WI38 (cell line): ENCODE results near the gene CCDC12.

Experiments used
- H3K4me3 ChIP-seq: 2 replicates; pipeline ENCODE4 v1.5.1; 2011; ENCODE audit warnings: low read depth, mild to moderate bottlenecking, control low read depth, low read length
- TF ChIP-seq, protein P1 (sequence below): IDR thresholded peaks from 2 replicates; pipeline ENCODE4 v1.5.1; 2012; ENCODE audit warnings: low read depth, mild to moderate bottlenecking, control low read depth, low read length

Gene CCDC12

DNA sequence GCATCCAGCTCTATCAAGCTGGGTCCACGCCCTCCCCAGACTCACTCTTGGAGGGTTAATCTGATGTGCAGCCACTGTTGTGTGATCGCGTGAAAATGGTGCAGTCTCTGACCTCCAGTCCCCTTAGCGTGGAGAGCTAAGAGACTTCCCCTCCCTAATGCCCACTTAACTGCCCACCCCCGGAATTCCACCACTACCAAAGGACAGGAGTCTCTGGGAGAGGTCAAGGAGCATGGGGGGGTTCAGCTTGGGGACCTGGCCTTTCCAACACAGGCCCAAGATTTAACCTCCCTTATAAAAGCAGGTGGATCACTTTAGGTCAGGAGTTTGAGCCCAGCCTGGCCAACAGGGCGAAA lies 48.8 kb downstream of the CCDC12 start:
- TF ChIP-seq, protein P1, sequence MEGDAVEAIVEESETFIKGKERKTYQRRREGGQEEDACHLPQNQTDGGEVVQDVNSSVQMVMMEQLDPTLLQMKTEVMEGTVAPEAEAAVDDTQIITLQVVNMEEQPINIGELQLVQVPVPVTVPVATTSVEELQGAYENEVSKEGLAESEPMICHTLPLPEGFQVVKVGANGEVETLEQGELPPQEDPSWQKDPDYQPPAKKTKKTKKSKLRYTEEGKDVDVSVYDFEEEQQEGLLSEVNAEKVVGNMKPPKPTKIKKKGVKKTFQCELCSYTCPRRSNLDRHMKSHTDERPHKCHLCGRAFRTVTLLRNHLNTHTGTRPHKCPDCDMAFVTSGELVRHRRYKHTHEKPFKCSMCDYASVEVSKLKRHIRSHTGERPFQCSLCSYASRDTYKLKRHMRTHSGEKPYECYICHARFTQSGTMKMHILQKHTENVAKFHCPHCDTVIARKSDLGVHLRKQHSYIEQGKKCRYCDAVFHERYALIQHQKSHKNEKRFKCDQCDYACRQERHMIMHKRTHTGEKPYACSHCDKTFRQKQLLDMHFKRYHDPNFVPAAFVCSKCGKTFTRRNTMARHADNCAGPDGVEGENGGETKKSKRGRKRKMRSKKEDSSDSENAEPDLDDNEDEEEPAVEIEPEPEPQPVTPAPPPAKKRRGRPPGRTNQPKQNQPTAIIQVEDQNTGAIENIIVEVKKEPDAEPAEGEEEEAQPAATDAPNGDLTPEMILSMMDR = no peak
- H3K4me3 ChIP-seq = no peak overlapping the region

DNA sequence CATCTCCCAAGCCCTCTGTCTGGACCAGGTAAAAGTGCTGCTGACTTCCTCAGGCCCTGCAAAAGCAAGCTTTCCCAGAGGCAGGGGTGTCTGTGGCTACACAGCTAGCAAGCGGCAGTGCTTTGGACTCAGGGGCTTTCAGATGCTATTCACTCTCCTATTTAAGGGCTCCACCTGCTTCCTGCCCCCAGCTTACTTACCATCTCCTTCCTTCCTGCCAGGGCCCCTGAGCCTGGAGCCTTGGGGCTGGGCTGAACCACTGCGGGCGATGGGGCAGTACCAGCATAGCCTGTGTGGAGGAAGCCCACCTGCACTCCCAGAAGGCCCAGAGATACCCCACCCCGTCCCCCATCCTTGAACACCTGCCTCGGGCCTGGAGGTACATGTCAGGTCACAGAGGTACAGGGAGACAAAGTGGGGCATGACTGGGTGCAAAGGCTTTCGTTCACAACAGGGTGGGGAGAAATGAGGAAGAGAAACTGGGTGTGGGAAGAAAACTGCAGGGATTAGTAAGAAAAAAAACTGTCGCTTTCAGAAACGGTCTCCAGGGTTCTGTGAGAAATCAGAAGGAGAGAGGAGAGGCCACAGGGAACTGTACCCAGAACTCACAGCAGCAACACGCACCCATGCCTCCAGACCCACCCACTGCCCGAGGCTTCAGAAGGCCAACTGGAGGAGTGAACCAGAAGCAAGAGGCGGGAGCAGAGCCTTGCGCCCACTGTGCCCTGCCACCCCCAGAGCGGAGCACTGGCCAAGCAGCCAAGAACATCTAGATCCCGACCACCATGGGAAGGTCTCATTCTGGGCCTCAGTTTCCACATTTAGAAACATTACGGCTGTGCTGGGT lies 49.5 kb downstream of the CCDC12 start:
- no peak overlapping the region for H3K4me3 ChIP-seq
- TF ChIP-seq, protein P1 = no peak

DNA sequence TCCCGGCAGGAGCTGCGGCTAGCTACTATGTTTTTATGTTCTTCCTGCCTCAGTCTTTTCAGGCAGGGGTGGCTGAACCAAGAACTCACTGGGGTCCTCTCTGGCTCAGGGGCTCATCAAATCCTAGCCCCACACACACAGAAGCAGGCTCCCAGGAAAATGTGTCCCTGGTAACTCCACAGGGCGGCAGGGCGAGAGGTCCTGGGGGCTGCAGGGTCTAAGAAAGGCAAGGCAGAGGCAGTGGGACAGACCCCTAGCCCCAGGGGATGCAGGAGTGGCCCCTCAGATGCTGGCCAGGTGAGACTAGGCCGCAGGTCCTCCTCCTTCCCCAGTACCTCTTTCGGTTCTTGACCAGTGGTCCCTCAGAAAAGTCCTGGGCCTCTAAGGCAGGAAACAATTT lies 50.1 kb downstream of the CCDC12 start:
- TF ChIP-seq, protein P1 = no peak
- no peak overlapping the region for H3K4me3 ChIP-seq

DNA sequence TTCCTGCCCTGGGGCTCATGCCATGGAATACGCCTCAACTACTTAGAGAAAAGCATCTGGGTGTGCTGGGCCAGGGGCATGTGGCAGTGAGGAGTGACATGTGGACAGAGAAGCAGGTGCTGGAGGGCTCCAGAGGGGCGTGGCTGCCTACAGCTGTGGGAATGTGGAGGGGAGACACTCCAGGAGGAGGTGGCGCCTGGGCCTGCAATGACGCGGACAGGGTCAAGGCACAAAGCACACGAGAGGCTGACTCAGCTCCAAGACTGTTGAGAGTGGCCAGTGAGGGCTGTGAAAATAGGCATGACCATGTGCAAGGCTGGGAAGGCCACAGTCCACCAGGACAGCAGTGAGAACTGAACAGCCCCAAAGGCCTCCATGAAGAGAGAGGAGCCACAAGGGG lies 50.5 kb downstream of the CCDC12 start:
- H3K4me3 ChIP-seq = no peak overlapping the region
- TF ChIP-seq, protein P1 = no peak

DNA sequence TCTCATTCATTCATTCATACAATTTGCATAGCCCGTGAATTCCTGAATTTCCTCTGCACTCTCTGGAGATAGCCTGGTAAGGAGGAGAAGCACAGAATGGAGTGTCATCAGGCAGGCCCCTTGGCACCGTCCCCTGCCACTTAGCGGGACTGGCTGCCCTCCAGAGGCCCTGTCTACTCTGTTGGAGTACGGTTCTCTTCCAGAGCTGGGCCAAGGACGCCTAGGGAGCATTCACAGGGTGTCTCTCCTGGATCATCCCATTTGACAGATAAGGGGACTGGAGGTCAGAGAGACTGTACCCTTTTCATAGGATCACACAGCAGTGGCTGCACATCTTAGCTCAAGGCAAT lies 51.0 kb downstream of the CCDC12 start:
- TF ChIP-seq, protein P1 = no peak
- H3K4me3 ChIP-seq = no peak overlapping the region

- TF ChIP-seq, protein P1 = no peak
Measured at GRCh38 chr3:46924921-46925584, 51.5 kb downstream of the CCDC12 start.

More at GRCh38 chr3:46924921-46925584, 51.5 kb downstream of the CCDC12 start:
- H3K4me3 ChIP-seq = no peak overlapping the region
